HG03469 (cell line): ENCODE results near the gene KRCC1.

Experiments used
- ATAC-seq: cut with Tn5 transposase; IDR thresholded peaks from one replicate; pipeline ENCODE4 v1.9.1; 2021; ENCODE audit warnings: mild to moderate bottlenecking, moderate library complexity, moderate number of reproducible peaks; ENCODE audit not compliant: unreplicated experiment

Gene KRCC1

GRCh38 chr2:88055371-88056128, at the start of gene KRCC1:
Gene KRCC1 (minus strand): TSS chr2:88055783. CDS start chr2:88028563, 27,220 bp downstream.
- peak; percentile 92 for ATAC-seq

- no peak for ATAC-seq
Measured at GRCh38 chr2:88100489-88100858, 44.9 kb upstream of the KRCC1 start.

- no peak for ATAC-seq
Measured at GRCh38 chr2:88099798-88100488, 44.4 kb upstream of the KRCC1 start.

GRCh38 chr2:88098558-88098900, 42.9 kb upstream of the KRCC1 start:
- no peak for ATAC-seq

- no peak for ATAC-seq
Measured at GRCh38 chr2:88097891-88098557, 42.4 kb upstream of the KRCC1 start.

GRCh38 chr2:88097192-88097591, 41.6 kb upstream of the KRCC1 start:
- ATAC-seq, result no peak

GRCh38 chr2:88096708-88097107, 41.1 kb upstream of the KRCC1 start:
- ATAC-seq, result no peak

- no peak for ATAC-seq
Measured at GRCh38 chr2:88095022-88095421, 39.4 kb upstream of the KRCC1 start.

GRCh38 chr2:88092773-88093172, 37.2 kb upstream of the KRCC1 start:
- ATAC-seq, result no peak

GRCh38 chr2:88091943-88092342, 36.4 kb upstream of the KRCC1 start:
- no peak for ATAC-seq

GRCh38 chr2:88090446-88091283, 35.1 kb upstream of the KRCC1 start:
- ATAC-seq, result no peak

GRCh38 chr2:88088999-88089398, 33.4 kb upstream of the KRCC1 start:
- ATAC-seq, result no peak

GRCh38 chr2:88087763-88088162, 32.2 kb upstream of the KRCC1 start:
- ATAC-seq, result no peak

GRCh38 chr2:88087073-88087472, 31.5 kb upstream of the KRCC1 start:
- ATAC-seq, result no peak

- no peak for ATAC-seq
Measured at GRCh38 chr2:88086401-88086800, 30.8 kb upstream of the KRCC1 start.

GRCh38 chr2:88085602-88086001, 30.0 kb upstream of the KRCC1 start:
- no peak for ATAC-seq

GRCh38 chr2:88085099-88085498, 29.5 kb upstream of the KRCC1 start:
- no peak for ATAC-seq

- ATAC-seq, result no peak
Measured at GRCh38 chr2:88082781-88083180, 27.2 kb upstream of the KRCC1 start.

GRCh38 chr2:88081924-88082608, 26.5 kb upstream of the KRCC1 start:
- ATAC-seq, result no peak

GRCh38 chr2:88080545-88080944, 25.0 kb upstream of the KRCC1 start:
- ATAC-seq, result no peak
